GM10266 (cell line): ENCODE data around the gene HLA-F.

Source experiments
- DNase-seq: peaks from one replicate; pipeline ENCODE4 v3.0.0; 2012; ENCODE audit errors: extremely low spot score
- CTCF ChIP-seq: IDR thresholded peaks from 2 replicates; pipeline ENCODE4 v1.5.1; 2012; ENCODE audit warnings: mild to moderate bottlenecking, low read depth; ENCODE audit not compliant: control insufficient read depth, insufficient read depth; ENCODE audit errors: missing control alignments

The HLA-F gene

GRCh38 chr6:29680904-29681303 is 42.3 kb upstream of the HLA-F start, which contains the start of gene ZFP57:
Gene ZFP57 (minus strand): TSS chr6:29681152. CDS start chr6:29677003, 4,149 bp downstream.
- no peak for DNase-seq
- no peak for TF ChIP-seq CTCF

GRCh38 chr6:29681811-29682210 is 41.4 kb upstream of the HLA-F start:
- no peak for DNase-seq
- no peak for TF ChIP-seq CTCF

- DNase-seq = peak; percentile 55
- TF ChIP-seq CTCF = peak; percentile 40
Measured at GRCh38 chr6:29685718-29686326, 37.4 kb upstream of the HLA-F start.

- no peak for DNase-seq
- no peak for TF ChIP-seq CTCF
Measured at GRCh38 chr6:29694637-29695036, 28.6 kb upstream of the HLA-F start.

- peak; percentile 52 for TF ChIP-seq CTCF
- DNase-seq = no peak
Measured at GRCh38 chr6:29696147-29697125, 26.8 kb upstream of the HLA-F start.

- DNase-seq = peak; percentile 71
- peak; percentile 75 for TF ChIP-seq CTCF
Measured at GRCh38 chr6:29702519-29703103, 20.6 kb upstream of the HLA-F start.
